Mesenchymal stem cell (in vitro differentiated cells and primary cell): Measurements from ENCODE around the gene POLA2. TPM values are rescaled to one million over a fixed set of nuclear protein-coding genes. Genes with fewer than 3 reads are reported as not detected.

Experiments
- DNase-seq: peaks from one replicate; pipeline ENCODE4 v3.0.0-alpha.2; 2013
- H2AFZ ChIP-seq: one replicate; pipeline ENCODE4 v1.6.1; 2013; ENCODE audit warnings: low read depth, mild to moderate bottlenecking, control low read depth, inconsistent platforms, low read length, moderate library complexity
- H2AK5ac ChIP-seq: 2 replicates; pipeline ENCODE4 v1.6.1; 2013; ENCODE audit warnings: low read length, moderate library complexity, mild to moderate bottlenecking, inconsistent platforms; ENCODE audit not compliant: severe bottlenecking
- H2BK120ac ChIP-seq: one replicate; pipeline ENCODE4 v1.6.1; 2013; ENCODE audit warnings: low read depth, mild to moderate bottlenecking, inconsistent platforms, low read length, moderate library complexity
- H2BK12ac ChIP-seq, 2 experiments: one replicate each; pipeline ENCODE4 v1.6.1; 2013; ENCODE audit warnings: inconsistent platforms in 2 of 2, low read length in 2 of 2, mild to moderate bottlenecking in 2 of 2, moderate library complexity in 2 of 2, control low read depth in 1 of 2
- H2BK15ac ChIP-seq: one replicate; pipeline ENCODE4 v1.6.1; 2013; ENCODE audit warnings: mild to moderate bottlenecking, low read depth, inconsistent platforms; ENCODE audit not compliant: poor library complexity, severe bottlenecking
- H2BK5ac ChIP-seq: 2 replicates; pipeline ENCODE4 v1.6.1; 2013; ENCODE audit warnings: low read depth, mild to moderate bottlenecking, low read length, control low read depth, inconsistent platforms; ENCODE audit not compliant: poor library complexity, severe bottlenecking
- H3K14ac ChIP-seq, 2 experiments: one replicate each; pipeline ENCODE4 v1.6.1; 2013; ENCODE audit warnings: inconsistent platforms in 2 of 2, low read length in 2 of 2, control low read depth in 1 of 2, mild to moderate bottlenecking in 1 of 2, moderate library complexity in 1 of 2
- H3K18ac ChIP-seq, 2 experiments: one replicate each; pipeline ENCODE4 v1.6.1; 2013; ENCODE audit warnings: inconsistent platforms in 2 of 2, low read length in 2 of 2, control low read depth in 1 of 2, low read depth in 1 of 2, mild to moderate bottlenecking in 1 of 2
- H3K23ac ChIP-seq, 2 experiments: one replicate each; pipeline ENCODE4 v1.6.1; 2013; ENCODE audit warnings: inconsistent platforms in 2 of 2, low read length in 2 of 2, mild to moderate bottlenecking in 2 of 2, moderate library complexity in 2 of 2, control low read depth in 1 of 2
- H3K27ac ChIP-seq: 2 replicates; pipeline ENCODE4 v1.5.1; 2013; ENCODE audit warnings: mild to moderate bottlenecking, moderate library complexity, low read length, control low read depth, inconsistent platforms; ENCODE audit not compliant: poor library complexity, severe bottlenecking
- H3K27me3 ChIP-seq, 2 experiments: 2 replicates each; pipeline versions ENCODE4 v1.6.1 to v1.7.0; 2013; ENCODE audit warnings: low read length in 2 of 2, mild to moderate bottlenecking in 2 of 2, moderate library complexity in 2 of 2, control low read depth in 1 of 2, inconsistent platforms in 1 of 2; ENCODE audit not compliant: control insufficient read depth in 1 of 2, insufficient read depth in 1 of 2
- H3K36me3 ChIP-seq, 2 experiments: 2 replicates each; pipeline versions ENCODE4 v1.6.1 to v1.7.0; 2013; ENCODE audit warnings: low read length in 2 of 2, control low read depth in 1 of 2, inconsistent platforms in 1 of 2, low read depth in 1 of 2, mild to moderate bottlenecking in 1 of 2; ENCODE audit not compliant: insufficient read depth in 2 of 2, control insufficient read depth in 1 of 2
- H3K4ac ChIP-seq, 2 experiments: one replicate each; pipeline ENCODE4 v1.6.1; 2013; ENCODE audit warnings: inconsistent platforms in 2 of 2, low read length in 2 of 2, mild to moderate bottlenecking in 2 of 2, moderate library complexity in 2 of 2, control low read depth in 1 of 2, low read depth in 1 of 2
- H3K4me1 ChIP-seq: 2 replicates; pipeline ENCODE4 v1.6.1; 2013; ENCODE audit warnings: low read depth, low read length, control low read depth; ENCODE audit not compliant: control insufficient read depth, insufficient read depth
- H3K4me2 ChIP-seq: 2 replicates; pipeline ENCODE4 v1.6.1; 2013; ENCODE audit warnings: low read length, mild to moderate bottlenecking, inconsistent platforms; ENCODE audit not compliant: poor library complexity, severe bottlenecking
- H3K4me3 ChIP-seq, 2 experiments: 2 replicates each; pipeline versions ENCODE4 v1.5.1 to v1.7.0; 2013; ENCODE audit warnings: low read length in 2 of 2, mild to moderate bottlenecking in 2 of 2, control low read depth in 1 of 2, low read depth in 1 of 2; ENCODE audit not compliant: insufficient read depth in 1 of 2
- H3K79me1 ChIP-seq: replicated peaks from 2 replicates; pipeline ENCODE4 v1.6.1; 2013; ENCODE audit warnings: mild to moderate bottlenecking, control low read depth, low read length, inconsistent platforms; ENCODE audit not compliant: poor library complexity, severe bottlenecking
- H3K9ac ChIP-seq: 2 replicates; pipeline ENCODE4 v1.7.0; 2013; ENCODE audit warnings: mild to moderate bottlenecking, low read length, moderate library complexity
- H3K9me3 ChIP-seq: 2 replicates; pipeline ENCODE4 v1.7.0; 2013; ENCODE audit warnings: mild to moderate bottlenecking, low read length; ENCODE audit not compliant: control insufficient read depth
- H4K8ac ChIP-seq: one replicate; pipeline ENCODE4 v1.6.1; 2013; ENCODE audit warnings: inconsistent platforms, mild to moderate bottlenecking, low read length, moderate library complexity
- H4K91ac ChIP-seq: one replicate; pipeline ENCODE4 v1.6.1; 2013; ENCODE audit warnings: mild to moderate bottlenecking, low read length, inconsistent platforms
- WGBS: methylation state at CpG from one replicate; pipeline ENCODE4 v1.1.7; 2013; ENCODE audit warnings: mixed read lengths; 5-methylcytosine and 5-hydroxymethylcytosine counted together
- polyA plus RNA-seq, 2 experiments: library from polyadenylated mRNA; stranded (reverse); fragments of 200-250 nt; gene quantifications; one replicate each; pipeline ENCODE4 v1.2.3, GENCODE V29; 2013

Gene POLA2, protein sequence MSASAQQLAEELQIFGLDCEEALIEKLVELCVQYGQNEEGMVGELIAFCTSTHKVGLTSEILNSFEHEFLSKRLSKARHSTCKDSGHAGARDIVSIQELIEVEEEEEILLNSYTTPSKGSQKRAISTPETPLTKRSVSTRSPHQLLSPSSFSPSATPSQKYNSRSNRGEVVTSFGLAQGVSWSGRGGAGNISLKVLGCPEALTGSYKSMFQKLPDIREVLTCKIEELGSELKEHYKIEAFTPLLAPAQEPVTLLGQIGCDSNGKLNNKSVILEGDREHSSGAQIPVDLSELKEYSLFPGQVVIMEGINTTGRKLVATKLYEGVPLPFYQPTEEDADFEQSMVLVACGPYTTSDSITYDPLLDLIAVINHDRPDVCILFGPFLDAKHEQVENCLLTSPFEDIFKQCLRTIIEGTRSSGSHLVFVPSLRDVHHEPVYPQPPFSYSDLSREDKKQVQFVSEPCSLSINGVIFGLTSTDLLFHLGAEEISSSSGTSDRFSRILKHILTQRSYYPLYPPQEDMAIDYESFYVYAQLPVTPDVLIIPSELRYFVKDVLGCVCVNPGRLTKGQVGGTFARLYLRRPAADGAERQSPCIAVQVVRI
- polyA plus RNA-seq (2013, experiment 1 of 2): 2.6 TPM
- 3.4 TPM for polyA plus RNA-seq (2013, experiment 2 of 2)

GRCh38 chr11:65261591-65262380, at the start of gene POLA2:
Gene POLA2, plus strand, starts transcription at chr11:65261962. Its CDS starts 331 bp downstream, at chr11:65262293.
- peak; percentile 94 for DNase-seq
- H2BK12ac ChIP-seq: no peak within 1 kb of the TSS
- peak within 1 kb of the TSS; percentile 40 for H2BK15ac ChIP-seq
- H3K4me3 ChIP-seq: peak within 1 kb of the TSS; percentile 73 to 91
- H3K23ac ChIP-seq: no peak within 1 kb of the TSS
- H3K79me1 ChIP-seq: peaks cover 25% of the 10 kb centered on the region
- H3K18ac ChIP-seq: peak within 1 kb of the TSS; percentile 87 to 97
- H3K14ac ChIP-seq: peak within 1 kb of the TSS in 1 of 2 experiments; percentile 99
- H3K4me1 ChIP-seq: peaks cover 4% of the 10 kb centered on the region
- peak within 1 kb of the TSS; percentile 55 for H4K8ac ChIP-seq
- H3K27ac ChIP-seq: peak within 1 kb of the TSS; percentile 56
- H2BK5ac ChIP-seq: no peak within 1 kb of the TSS
- WGBS: under 1% methylated on average over 64 of the region's 66 CpGs
- H4K91ac ChIP-seq: peak within 1 kb of the TSS; percentile 39
- no peaks in the 10 kb centered on the region for H3K9me3 ChIP-seq
- peak within 1 kb of the TSS; percentile 92 for H3K4me2 ChIP-seq
- peak within 1 kb of the TSS; percentile 30 for H2AK5ac ChIP-seq
- peaks cover 0 to 5% of the 10 kb centered on the region in 2 experiments for H3K36me3 ChIP-seq
- H3K4ac ChIP-seq: peak within 1 kb of the TSS; percentile 16 to 100
- H3K27me3 ChIP-seq: no peaks in the 10 kb centered on the region
- H2BK120ac ChIP-seq: no peak within 1 kb of the TSS
- H2AFZ ChIP-seq: peak within 1 kb of the TSS; percentile 98
- H3K9ac ChIP-seq: peak within 1 kb of the TSS; percentile 99

GRCh38 chr11:65212226-65212801, 49.4 kb upstream of the POLA2 start:
- Histone ChIP-seq H4K8ac (no peak overlapping the region), H2AK5ac (no peak overlapping the region), H2BK12ac (no peak overlapping the region), H3K4me2 (no peak overlapping the region), H3K9ac (no peak overlapping the region), H3K4me1 (peaks cover 16% of the 10 kb centered on the region), H2BK5ac (no peak overlapping the region), H3K27me3 (no peaks in the 10 kb centered on the region), H3K9me3 (no peaks in the 10 kb centered on the region), H4K91ac (no peak overlapping the region), H3K23ac (no peak overlapping the region), H3K4ac (no peak overlapping the region), H2BK15ac (no peak overlapping the region), H3K4me3 (no peak overlapping the region), H3K14ac (no peak overlapping the region), H3K27ac (no peak overlapping the region), H3K36me3 (peaks cover 46 to 69% of the 10 kb centered on the region in 2 experiments), H2AFZ (no peak overlapping the region), H3K18ac (no peak overlapping the region), H3K79me1 (peaks cover 4% of the 10 kb centered on the region), H2BK120ac (no peak overlapping the region)
- 95% methylated on average over 13 of the region's 13 CpGs for WGBS
- no peak for DNase-seq

DNA sequence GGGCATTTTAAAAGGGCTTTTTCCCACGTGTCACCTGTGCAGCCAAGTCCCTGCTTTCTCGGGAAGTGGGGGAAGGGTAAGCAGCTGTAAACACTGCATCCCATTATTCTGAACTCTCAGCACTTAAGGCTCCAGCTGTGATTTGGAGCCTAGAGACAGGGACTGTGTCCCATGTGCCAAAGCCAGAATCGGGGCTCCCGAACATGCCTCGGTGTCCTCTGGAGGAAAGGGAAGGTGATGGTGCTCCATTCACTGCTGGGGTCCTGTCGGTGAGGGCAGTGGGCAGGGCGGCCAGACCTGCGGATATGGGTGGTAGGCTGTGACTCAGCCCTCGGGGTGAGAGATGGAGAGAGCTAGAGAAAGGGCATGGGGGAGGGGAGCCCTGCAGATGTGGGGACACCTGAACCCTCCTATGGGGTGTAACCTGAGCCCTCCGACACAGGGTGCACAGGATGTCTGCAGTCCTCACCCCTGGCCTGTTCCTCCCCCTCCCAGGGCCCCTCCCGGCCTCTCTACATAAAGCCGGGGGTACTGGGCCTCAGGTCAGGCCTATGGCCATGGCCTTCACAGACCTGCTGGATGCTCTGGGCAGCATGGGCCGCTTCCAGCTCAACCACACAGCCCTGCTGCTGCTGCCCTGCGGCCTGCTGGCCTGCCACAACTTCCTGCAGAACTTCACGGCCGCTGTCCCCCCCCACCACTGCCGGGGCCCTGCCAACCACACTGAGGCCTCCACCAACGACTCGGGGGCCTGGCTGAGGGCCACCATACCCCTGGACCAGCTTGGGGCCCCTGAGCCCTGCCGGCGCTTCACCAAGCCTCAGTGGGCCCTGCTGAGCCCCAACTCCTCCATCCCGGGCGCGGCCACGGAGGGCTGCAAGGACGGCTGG, 48.2 kb upstream of the POLA2 start:
- 74% methylated on average over 24 of the region's 26 CpGs for WGBS
- no peak overlapping the region for H3K4me3 ChIP-seq
- H3K4me1 ChIP-seq: peaks cover 16% of the 10 kb centered on the region
- H3K79me1 ChIP-seq: peaks cover 4% of the 10 kb centered on the region
- H3K4ac ChIP-seq: peak overlapping the region in 1 of 2 experiments; percentile 31
- no peak overlapping the region for H2AFZ ChIP-seq
- H2AK5ac ChIP-seq: peak overlapping the region; percentile 41
- peaks cover 37 to 61% of the 10 kb centered on the region in 2 experiments for H3K36me3 ChIP-seq
- peak overlapping the region in 1 of 2 experiments; percentile 88 for H3K14ac ChIP-seq
- H3K27ac ChIP-seq: no peak overlapping the region
- no peak overlapping the region for H3K4me2 ChIP-seq
- peak overlapping the region; percentile 29 for H2BK15ac ChIP-seq
- no peak overlapping the region for H3K9ac ChIP-seq
- H4K8ac ChIP-seq: peak overlapping the region; percentile 56
- no peak for DNase-seq
- no peaks in the 10 kb centered on the region for H3K9me3 ChIP-seq
- peak overlapping the region in 1 of 2 experiments; percentile 1 for H3K18ac ChIP-seq
- no peak overlapping the region for H3K23ac ChIP-seq
- H4K91ac ChIP-seq: peak overlapping the region; percentile 70
- no peak overlapping the region for H2BK120ac ChIP-seq
- peak overlapping the region in 1 of 2 experiments; percentile 15 for H2BK12ac ChIP-seq
- no peak overlapping the region for H2BK5ac ChIP-seq
- H3K27me3 ChIP-seq: no peaks in the 10 kb centered on the region
